ENCODE results near the gene ANAPC15. TPM values are rescaled to one million over a fixed set of nuclear protein-coding genes. Genes with fewer than 3 reads are reported as not detected.

The ANAPC15 gene
- total and polyA plus RNA-seq, 9 of the 15 experiments (the other 6 are each of a cell fraction or from before 2014, with no cell fraction given), result 53.0 to 254 (median 75.7) TPM

DNA sequence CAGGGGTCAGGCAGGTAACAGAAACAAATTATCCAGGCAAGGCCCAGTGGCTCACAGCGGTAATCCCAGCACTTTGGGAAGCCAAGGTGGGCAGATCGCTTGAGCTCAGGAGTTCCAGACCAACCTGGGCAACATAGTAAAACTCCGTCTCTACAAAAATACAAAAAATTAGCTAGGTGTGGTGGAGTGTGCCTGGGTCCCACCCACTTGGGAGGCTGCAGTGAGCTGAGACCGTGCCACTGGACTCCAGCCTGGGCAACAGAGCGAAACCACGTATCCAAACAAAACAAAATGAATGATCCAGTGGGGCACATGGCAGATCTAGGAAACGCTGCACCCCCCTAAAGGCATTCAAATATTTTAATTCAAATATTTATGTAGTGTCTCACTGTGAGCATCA lies 42.0 kb downstream of the ANAPC15 start (continued):
- TF ChIP-seq ZNF263 (CRISPR knock-in tag; IDR thresholded peaks at IDR 0.05; ENCODE audit: borderline replicate concordance), result no peak

DNA sequence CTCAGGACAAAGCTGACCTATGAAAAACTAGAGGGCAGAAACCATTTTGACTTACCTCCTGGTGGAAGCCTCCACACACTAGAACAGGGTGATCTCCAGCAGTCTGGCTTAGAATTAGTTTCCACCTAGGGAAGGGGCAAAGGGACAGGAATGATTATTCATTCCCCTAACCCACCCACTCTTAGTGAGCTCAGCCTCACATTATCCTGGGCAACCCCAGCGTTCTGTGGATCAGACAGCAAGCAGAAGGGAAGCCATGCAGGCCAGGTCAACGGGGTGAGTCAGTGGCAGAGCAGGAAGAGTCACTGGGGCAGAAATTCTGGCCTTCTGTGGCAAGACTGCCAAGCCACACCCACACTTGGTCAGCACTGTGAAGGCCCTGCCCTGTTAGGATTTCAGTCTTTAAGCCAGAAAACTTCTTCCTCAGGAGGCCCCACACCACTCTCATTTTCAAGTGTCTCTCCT lies 42.7 kb downstream of the ANAPC15 start:
- Histone ChIP-seq H3K4me3 (no peak overlapping the region), H3K9ac (ENCODE audit: insufficient read depth in 1 of 2, low read depth in 2 of 2, low read length in 2 of 2) (peak overlapping the region; percentile 16 to 85; a peak in 2 of 4 replicates), H3K4me2 (ENCODE audit: insufficient read depth, low read length) (no peak overlapping the region; the same call in 1 of the 2 replicates), H3K27ac (ENCODE audit: extremely low read depth, low read depth, low read length) (peak overlapping the region; percentile 64; the same call in 2 of the 3 replicates), H3K27me3 (ENCODE audit: control insufficient read depth in 2 of 2, insufficient read depth in 2 of 2, low read length in 2 of 2) (no peaks in the 10 kb centered on the region), H3K9me1 (ENCODE audit: control insufficient read depth, insufficient read depth, low read length) (peaks cover 4% of the 10 kb centered on the region), H3K79me2 (ENCODE audit: control insufficient read depth, insufficient read depth, low read length) (peaks cover 80% of the 10 kb centered on the region), H4K20me1 (replicated peaks; ENCODE audit: control insufficient read depth, insufficient read depth, low read length) (no peaks in the 10 kb centered on the region; the same call in 1 of the 2 replicates), H3K9me3 (replicated peaks; ENCODE audit: control insufficient read depth, insufficient read depth, low read depth, low read length) (no peaks in the 10 kb centered on the region), H2AFZ (ENCODE audit: low read depth, low read length) (peak overlapping the region; percentile 48; the same call in 1 of the 2 replicates), H3K36me3 (ENCODE audit: control insufficient read depth, insufficient read depth, low read length) (peaks cover 56% of the 10 kb centered on the region), H3K4me1 (replicated peaks in 1 of 2; ENCODE audit: control insufficient read depth in 2 of 2, insufficient read depth in 2 of 2, low read length in 2 of 2) (peaks cover 8 to 11% of the 10 kb centered on the region in 2 experiments; a peak in 4 of 5 replicates)
- intact Hi-C loops (cut with micrococcal nuclease), result no loop called here
- no peak for FAIRE-seq
- ATAC-seq, result peak; percentile 84
- WGBS (ENCODE audit: insufficient coverage, low coverage, missing lambda C conversion rate), result 6% methylated on average over 2 of the region's 2 CpGs
- ChIA-PET POLR2A (interaction anchor here (1.0 to 3.1 kb wide), 4 partner anchors 8 to 43 kb away, joined by 3 to 13 read pairs (median 4); partner anchors contain the start of gene ANAPC15), CTCF (ENCODE audit: low intra/inter-chr PET ratio) (no interaction called here)
- BruUV-seq (replicated peaks), result no TSS peak
- peak in 3 of 4 experiments; percentile 25 to 60 (median 27) for DNase-seq (ENCODE audit: extremely low read depth in 1 of 4, low spot score in 3 of 4)
- in situ Hi-C loops (cut with MboI), result no loop called here
- TF ChIP-seq HSF4 (CRISPR knock-in tag; IDR thresholded peaks at IDR 0.05; ENCODE audit: borderline replicate concordance), result no peak
- TF ChIP-seq MTA3 (IDR thresholded peaks at IDR 0.05; ENCODE audit: borderline replicate concordance), result no peak
- no peak for TF ChIP-seq ZC3H11A (IDR thresholded peaks at IDR 0.05; ENCODE audit: low read depth, low read length)
- TF ChIP-seq ZNF584 (CRISPR knock-in tag; IDR thresholded peaks at IDR 0.05; ENCODE audit: low read depth), result peak; percentile 88; the same call in 1 of the 2 replicates
- TF ChIP-seq KDM2B (CRISPR knock-in tag; IDR thresholded peaks at IDR 0.05), result no peak
- no peak for TF ChIP-seq SRSF9 (IDR thresholded peaks at IDR 0.05; ENCODE audit: borderline replicate concordance, low read depth, low read length)
- TF ChIP-seq RUNX1 (IDR thresholded peaks at IDR 0.05; ENCODE audit: low read depth), result no peak
- TF ChIP-seq NR1H2 (CRISPR knock-in tag; IDR thresholded peaks at IDR 0.05), result no peak
- TF ChIP-seq THRAP3 (IDR thresholded peaks at IDR 0.05; ENCODE audit: borderline replicate concordance), result no peak
- TF ChIP-seq, protein P1, sequence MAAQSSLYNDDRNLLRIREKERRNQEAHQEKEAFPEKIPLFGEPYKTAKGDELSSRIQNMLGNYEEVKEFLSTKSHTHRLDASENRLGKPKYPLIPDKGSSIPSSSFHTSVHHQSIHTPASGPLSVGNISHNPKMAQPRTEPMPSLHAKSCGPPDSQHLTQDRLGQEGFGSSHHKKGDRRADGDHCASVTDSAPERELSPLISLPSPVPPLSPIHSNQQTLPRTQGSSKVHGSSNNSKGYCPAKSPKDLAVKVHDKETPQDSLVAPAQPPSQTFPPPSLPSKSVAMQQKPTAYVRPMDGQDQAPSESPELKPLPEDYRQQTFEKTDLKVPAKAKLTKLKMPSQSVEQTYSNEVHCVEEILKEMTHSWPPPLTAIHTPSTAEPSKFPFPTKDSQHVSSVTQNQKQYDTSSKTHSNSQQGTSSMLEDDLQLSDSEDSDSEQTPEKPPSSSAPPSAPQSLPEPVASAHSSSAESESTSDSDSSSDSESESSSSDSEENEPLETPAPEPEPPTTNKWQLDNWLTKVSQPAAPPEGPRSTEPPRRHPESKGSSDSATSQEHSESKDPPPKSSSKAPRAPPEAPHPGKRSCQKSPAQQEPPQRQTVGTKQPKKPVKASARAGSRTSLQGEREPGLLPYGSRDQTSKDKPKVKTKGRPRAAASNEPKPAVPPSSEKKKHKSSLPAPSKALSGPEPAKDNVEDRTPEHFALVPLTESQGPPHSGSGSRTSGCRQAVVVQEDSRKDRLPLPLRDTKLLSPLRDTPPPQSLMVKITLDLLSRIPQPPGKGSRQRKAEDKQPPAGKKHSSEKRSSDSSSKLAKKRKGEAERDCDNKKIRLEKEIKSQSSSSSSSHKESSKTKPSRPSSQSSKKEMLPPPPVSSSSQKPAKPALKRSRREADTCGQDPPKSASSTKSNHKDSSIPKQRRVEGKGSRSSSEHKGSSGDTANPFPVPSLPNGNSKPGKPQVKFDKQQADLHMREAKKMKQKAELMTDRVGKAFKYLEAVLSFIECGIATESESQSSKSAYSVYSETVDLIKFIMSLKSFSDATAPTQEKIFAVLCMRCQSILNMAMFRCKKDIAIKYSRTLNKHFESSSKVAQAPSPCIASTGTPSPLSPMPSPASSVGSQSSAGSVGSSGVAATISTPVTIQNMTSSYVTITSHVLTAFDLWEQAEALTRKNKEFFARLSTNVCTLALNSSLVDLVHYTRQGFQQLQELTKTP (IDR thresholded peaks at IDR 0.05; ENCODE audit: low read depth in 1 of 2, partially characterized antibody in 2 of 2), result no peak
- no peak for TF ChIP-seq POLR2AphosphoS5 (IDR thresholded peaks at IDR 0.05; ENCODE audit: control insufficient read depth, insufficient read depth, low read depth, low read length)
- TF ChIP-seq, protein P2, sequence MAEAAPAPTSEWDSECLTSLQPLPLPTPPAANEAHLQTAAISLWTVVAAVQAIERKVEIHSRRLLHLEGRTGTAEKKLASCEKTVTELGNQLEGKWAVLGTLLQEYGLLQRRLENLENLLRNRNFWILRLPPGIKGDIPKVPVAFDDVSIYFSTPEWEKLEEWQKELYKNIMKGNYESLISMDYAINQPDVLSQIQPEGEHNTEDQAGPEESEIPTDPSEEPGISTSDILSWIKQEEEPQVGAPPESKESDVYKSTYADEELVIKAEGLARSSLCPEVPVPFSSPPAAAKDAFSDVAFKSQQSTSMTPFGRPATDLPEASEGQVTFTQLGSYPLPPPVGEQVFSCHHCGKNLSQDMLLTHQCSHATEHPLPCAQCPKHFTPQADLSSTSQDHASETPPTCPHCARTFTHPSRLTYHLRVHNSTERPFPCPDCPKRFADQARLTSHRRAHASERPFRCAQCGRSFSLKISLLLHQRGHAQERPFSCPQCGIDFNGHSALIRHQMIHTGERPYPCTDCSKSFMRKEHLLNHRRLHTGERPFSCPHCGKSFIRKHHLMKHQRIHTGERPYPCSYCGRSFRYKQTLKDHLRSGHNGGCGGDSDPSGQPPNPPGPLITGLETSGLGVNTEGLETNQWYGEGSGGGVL (CRISPR knock-in tag; IDR thresholded peaks at IDR 0.05), result no peak
